NCI-H187 treated with DMSO at 0.1 percent for 48 hours (cell line): ENCODE results near the gene ANKRD28.

ENCODE experiments used
- DNase-seq: peaks from one replicate; lab custom pipeline; 2025; lab: John Stamatoyannopoulos, UW

ANKRD28 gene

DNA sequence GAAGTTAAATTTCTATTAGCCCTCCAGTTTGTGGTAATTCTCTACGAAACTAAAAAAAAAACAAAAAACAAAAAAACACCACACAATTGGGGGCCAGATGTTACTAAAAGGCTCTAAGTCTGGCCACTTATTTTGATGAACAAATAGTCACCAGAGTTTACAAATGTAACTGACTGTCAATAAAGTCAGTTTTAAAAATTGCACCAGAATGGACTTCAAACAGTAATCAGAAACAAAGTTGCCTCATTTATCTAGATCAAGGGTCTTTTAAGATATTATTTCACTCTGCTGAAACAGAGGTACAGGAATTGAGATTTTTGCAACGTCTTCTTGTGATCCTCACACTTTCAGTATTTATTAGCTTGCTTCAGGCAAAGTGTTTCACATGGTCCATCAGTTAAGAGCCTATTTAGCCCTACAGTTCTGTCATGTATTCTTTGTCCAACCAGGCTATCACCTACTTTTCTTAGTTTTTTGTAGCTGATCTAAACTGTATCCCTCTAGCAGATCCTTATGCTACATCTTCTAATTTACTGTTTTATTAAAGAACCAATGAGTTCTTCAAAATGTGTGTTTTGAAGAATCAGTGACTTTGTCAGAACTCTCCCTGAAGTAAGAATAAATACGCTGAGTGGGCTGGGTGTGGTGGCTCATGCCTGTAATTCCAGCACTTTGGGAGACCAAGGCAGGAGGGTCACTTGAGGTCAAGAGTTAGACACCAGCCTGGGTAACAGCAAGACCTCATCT, 74.7 kb downstream of the ANKRD28 start:
- DNase-seq = no peak

DNA sequence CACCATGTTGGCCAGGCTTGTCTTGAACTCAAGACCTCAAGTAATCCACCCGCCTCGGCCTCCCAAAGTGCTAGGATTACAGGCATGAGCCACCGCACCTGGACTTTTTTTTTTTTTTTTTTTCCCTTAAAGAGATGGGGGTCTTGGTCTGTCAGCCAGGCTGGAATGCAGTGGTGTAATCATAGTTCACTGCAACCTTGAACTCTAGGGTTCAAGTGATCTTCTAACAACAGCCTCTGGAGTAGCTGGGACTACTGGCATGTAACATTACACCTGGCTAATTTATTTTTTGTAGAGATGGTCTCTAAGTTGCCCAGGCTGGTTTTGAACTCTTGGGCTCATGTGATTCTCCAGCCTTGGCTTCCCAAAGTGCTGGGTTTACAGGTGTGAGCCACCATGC, 81.6 kb downstream of the ANKRD28 start:
- DNase-seq = no peak

DNA sequence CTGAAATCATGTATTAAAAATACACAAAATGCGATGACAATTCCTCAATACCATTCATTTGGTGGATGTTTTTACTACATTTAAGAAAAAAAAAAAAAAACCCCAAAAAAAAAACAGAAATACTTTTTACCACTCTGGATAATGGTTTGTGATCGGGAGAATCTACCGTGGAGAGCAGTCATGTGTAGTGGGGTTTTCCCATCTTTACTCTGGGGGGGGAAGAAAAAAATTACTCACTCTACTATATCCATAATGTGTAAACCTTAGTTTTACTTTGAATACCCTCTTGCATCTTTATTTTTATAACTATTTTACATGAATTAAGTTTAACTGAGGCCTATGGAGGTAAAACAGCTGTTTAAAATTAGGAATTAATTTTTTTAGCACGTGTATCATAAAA, 83.3 kb downstream of the ANKRD28 start:
- DNase-seq = no peak

DNA sequence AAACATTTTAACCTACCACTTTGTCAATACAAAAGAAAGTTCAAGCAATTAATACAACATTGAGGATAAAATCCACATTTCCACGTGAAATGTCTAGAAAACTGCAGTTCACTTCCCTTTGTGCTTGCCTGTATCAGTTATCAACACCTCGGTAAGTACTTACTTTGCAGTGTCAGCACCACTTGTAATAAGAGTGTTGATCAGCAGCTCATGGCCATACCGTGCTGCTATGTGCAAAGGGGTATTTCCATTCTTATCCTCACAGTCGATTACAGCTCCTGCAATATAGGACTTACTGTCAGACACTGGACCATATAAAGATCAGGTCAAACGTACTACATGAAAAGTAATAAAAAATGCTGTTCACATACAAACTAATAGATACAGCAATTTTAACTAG, 84.4 kb downstream of the ANKRD28 start:
- DNase-seq = no peak

DNA sequence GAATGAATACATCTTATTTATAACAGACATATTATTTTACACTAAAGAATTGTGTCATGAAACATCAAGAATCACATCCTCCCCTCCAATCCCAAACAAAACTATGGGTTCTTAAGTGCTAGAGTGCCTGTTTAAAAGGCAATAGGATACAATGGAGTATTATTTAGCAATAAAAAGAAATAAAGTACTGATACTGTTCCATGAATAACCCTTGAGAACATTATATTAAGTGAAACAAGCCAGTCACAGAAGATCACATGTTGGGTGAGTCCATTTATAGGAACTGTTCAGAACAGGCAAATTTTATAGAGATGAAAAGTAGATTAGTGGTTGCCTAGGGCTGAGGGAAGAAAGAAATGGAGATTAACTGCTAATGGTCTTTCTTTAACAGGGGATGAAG, 86.5 kb downstream of the ANKRD28 start:
- DNase-seq = no peak

DNA sequence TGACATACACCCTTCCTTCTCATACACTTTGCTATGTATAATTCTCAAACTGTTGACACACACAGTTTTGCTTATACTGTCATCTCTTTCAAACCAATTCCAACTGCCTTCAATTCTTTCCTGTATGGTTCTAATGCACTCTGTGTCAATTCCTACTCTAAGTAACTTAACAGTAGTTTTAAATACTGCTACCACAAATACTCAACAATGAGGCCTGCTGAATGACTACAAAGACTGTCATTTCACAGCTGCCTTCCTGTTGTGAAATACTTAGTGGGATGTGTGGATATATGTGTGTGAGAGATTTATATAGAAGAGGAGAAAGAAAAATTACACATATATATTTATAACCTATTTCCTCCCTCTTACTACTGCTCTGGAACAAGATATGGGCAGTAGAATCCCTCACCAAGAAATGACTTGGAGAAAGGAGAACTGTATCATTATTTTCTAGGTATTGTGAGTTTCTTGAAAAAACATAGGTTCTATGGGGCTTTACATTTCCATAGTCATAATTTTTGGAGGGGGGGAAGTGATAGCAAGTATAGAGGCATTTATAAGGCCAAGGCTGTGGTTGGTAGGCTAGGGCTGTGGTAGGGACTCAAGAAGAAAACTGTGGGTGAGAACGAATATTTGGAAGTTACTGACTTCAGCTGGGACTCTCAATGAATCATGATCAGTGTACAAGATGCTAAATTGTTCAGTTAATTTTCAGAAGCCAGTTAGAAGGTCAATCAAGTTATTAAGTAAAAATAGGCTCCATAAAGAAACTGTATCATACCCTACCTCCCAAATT, 88.7 kb downstream of the ANKRD28 start:
- no peak for DNase-seq

DNA sequence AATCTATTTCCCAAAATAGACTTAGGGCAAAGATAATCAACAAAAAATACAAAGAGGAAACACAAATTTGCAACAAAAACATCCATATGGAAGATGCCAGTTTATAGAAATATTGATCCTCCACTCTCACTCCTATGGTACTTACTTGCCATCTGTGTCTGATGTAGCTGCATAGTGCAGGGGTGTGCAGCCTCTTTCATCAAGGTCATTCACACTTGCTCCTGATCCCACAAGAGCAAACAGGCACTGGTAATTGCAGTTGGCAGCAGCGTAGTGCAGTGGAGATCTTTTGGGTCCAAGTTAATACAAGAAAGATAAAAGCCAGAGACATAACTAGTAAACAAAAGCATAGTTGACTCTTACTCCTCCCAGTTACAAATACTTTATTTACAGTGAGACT, 90.0 kb downstream of the ANKRD28 start:
- no peak for DNase-seq

DNA sequence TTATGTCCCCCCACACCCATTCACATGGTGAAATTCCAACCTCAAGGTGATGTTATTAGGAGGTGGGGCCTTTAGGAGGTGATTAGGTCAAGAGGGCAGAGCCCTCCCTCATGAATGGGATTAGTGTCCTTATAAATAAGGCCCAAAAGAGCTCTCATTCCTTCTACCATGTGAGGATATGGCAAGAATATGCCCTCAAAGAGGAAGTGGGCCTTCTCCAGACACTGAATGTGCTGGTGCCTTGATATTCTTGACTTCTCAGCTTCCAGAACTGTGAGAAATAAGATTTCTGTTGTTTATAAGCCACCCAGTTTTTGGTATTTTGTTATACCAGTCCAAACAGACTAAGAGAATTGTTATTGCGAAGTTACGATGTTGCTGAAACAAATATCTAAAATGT, 94.4 kb downstream of the ANKRD28 start:
- no peak for DNase-seq

DNA sequence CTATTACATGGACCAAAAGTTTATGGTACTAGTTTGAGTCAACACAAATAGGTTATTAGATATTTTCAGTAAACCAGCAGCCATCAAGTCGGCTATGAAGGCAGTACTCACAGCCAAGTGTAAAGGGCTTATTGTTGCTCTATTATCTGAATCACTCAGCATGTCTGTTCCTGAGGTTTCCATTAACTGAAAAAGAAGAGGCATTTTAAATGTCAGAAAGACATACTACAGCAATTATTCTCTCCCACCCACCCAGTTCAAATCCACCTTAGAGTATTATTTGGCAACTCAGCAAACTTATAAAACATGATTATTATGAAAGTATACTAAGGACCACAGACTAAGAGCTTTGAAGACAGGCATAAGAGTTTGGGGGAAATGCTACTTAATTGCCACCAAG, 103.2 kb downstream of the ANKRD28 start:
- DNase-seq = no peak

DNA sequence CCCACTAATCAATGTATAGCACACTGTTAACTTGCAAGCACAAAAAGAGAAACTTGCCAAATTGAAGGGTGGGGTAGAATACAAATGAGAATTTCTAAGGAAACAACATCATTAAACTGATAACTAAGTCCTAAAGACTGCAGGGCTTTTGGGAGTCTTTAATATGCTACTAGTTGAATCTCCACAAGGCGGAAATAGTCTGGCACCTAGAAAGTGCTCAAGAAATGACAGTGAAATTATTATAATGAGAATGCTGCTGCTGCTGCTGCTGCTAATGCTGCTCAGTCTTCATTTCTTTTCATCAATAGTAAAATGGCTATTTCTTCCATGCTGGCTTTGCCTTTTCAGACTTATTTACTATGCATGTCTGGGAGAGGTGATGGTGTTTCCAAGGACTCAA, 104.4 kb downstream of the ANKRD28 start:
- DNase-seq = no peak

DNA sequence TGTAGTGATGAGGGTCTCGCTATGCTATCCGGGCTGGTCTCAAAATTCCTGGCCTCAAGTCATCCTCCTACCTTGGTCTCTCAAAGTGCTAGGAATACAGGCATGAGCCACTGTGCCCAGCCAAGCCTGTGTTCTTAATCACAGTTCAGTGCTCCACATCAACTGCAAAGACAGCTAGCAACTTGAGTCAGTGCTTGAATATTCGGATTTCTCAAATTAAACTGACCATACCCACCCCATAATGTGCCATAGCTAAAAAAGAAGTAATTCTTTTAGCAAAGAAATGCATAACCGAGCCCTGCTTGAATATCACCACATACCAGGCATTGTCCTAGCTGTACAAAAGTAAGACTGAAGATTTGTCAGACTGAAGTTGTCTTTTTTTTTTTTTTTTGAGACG, 107.0 kb downstream of the ANKRD28 start:
- DNase-seq = no peak

DNA sequence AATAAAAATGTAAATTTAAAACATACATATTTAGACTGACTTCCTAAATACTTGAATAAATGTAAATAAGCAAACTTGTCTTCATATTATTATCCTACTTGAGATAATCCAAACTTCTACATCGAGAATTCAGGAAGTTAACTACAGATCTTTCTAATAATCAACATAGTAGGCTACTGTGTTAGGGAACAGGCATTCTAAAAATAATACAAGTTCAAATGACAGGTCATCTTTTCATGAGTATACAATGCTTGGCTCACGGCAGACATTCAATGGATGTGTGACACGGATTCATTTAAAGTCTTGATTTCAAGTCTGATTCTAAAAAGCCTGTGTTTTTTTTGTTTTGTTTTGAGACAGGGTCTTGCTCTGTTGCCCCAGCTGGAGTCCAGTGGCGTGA, 107.5 kb downstream of the ANKRD28 start:
- DNase-seq = no peak

DNA sequence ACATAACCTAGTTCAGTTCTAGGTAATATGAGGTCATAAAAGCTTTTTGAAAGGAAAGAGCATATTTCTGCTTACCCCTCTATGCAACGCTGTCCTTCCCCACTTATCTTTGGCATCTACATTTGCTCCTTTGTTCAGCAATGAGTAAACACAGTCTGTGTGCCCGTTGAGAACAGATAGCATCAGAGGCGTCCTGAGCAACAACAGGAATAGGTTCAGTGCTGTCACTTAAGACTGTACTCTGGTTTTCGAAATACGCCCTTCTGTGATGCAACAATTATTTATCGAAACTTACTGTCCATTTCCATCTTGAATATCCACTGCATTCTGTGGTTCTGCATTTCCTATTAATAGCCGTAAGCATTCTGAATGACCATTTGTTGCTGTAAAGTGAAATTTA, 111.9 kb downstream of the ANKRD28 start:
- no peak for DNase-seq

DNA sequence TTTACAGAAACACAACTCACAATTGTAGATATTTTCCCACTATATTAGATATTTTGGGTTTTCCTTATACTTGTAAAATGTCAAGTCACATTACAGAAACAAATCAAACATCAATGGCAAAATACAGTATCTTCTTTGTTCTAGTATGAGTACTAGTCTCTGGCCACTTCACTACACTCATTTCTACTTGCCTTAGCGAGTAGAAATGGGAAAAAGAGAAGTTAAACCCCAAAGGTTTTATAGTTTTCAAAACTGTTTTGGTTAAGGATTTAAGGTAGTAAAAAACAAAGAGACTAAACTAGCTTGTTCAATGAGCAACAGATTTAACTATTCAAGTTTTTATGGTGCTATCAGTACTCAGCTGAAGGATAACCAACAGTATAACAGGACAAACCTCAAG, 114.5 kb downstream of the ANKRD28 start:
- DNase-seq = no peak

DNA sequence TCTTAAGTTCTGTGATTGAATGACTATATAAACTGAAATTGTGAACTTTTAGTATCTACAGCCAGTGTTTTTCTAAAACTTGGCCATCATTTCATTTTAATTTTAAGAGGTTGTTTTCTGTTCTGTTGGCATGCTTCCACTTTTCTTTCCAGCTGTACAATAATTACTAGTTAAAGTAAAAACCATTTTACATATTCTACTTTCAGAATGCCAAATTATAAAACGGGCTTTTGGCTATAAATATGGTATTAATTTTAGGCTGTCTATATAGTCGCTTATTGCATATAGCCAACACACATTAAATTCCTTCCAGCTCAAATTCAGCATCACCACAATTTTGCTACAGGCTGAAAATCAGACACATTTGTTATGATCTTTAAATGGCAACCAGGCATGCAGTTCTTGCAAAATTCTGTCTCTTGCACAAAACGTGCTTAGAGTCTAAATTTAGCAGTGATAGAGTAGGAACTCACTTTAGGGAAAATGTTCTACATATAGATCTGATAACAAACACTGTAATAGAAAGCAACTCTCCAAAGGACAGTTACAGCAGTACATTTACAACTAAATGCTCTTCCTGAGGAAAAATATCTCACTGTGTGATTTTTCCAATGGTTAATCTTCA, 115.1 kb downstream of the ANKRD28 start:
- DNase-seq = no peak

DNA sequence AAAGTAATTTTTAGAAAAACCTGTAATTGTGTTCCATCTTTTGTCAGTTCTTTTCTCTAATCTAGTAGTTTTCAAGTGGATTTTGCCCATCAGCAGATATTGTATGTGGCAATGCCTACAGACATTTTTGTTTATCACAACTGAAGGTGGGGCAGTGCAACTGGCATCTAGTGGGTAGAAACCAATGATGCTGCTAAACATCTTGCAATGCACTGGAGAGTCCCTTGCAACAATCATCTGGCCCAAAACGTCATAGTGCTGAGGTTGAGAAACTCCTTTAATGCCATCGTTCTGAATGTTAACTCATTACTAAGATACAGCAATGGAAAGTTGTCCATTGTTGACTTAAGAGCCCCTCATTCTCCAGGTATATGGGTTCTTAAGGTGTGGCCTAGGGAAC, 116.1 kb downstream of the ANKRD28 start:
- DNase-seq = no peak

DNA sequence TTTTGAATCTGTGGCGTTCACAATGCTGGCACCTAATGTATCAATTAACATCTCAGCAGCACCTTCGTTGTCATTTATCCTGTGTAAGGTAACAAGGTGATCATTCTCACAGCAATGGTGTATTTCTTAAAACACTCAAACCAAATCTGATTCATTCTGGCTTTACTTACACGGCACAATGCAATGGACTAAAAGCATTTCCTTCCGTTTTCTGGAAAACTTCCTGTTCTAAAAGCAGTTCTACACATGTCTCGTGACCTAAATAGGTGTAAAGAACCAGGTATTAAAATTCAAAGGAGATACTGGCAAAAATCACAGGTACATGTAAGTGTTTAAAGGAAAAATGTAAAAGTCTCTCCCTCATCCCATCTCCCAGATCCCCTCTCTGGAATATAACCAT, 118.5 kb downstream of the ANKRD28 start:
- no peak for DNase-seq

DNA sequence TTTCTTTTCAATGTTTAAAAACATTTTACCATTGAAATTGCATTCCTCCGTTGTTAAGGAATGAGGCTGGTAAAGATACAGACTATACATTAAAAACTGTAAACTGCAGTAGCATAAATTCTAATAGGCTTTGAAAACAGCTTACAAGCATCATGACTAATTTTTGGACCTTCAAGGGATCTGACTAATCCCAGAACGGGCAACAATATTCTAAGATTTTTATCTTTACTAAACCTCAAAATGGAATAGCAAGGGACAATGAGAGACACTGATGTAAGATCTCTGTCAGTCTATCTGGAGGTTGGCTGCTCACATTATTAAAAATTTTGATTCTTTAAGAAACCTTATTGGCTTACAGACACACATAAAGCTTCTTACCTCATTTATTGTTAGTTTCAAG, 121.5 kb downstream of the ANKRD28 start:
- DNase-seq = no peak

DNA sequence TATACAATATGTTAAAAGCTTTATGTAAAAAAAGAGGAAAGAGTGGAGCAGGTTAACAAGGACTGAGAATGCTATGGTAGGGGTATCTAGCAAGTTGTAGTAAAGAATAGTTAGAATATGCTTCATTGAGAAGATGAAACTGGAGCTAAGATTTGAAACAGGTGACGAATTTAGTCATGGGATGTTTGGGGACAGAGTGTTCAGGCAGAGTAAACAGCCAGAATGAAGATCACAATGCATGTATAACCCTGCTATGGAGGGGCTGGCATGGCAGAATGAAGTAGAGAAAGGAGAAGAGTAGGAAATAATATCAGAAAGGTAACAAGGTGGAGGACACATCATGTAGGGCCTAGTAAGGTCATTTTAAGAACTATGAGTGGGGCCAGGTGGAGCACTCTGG, 124.2 kb downstream of the ANKRD28 start:
- DNase-seq = no peak

DNA sequence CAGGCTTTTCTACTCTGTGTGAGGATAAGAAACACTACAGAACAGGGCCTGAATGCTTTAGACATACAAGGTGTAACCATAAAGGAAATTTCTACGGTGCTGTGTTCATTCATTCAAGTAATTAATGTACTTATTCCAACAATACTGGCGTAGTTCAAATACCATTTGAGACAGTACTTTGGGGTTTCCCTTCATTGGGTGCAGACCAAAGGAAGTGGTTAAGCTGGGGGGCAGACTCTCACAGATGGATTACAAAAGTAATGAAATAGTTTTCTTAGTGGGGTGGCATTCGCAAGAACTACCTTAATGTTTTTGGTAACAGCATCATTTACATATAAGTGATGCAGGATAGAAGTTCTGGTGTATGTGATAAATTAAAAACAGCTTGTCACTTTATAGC, 130.3 kb downstream of the ANKRD28 start:
- no peak for DNase-seq

DNA sequence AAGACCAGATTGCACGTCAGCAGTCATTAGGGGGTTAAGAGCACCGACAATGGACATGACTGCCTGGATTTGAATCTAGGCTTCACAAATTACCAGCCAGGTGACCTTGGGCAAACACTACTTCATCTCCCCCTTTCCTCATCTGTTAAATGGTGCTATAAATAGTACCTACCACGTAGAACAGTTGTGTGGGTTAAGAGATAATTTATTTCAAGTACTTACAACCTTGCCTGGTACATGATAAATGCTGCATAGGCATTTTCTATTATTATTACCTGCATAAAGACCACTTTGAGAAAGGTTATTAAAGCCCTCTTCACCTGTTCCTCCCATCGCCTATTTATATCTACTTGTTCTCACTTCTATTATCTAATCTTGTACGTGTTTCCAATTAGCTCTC, 131.5 kb downstream of the ANKRD28 start:
- DNase-seq = no peak

DNA sequence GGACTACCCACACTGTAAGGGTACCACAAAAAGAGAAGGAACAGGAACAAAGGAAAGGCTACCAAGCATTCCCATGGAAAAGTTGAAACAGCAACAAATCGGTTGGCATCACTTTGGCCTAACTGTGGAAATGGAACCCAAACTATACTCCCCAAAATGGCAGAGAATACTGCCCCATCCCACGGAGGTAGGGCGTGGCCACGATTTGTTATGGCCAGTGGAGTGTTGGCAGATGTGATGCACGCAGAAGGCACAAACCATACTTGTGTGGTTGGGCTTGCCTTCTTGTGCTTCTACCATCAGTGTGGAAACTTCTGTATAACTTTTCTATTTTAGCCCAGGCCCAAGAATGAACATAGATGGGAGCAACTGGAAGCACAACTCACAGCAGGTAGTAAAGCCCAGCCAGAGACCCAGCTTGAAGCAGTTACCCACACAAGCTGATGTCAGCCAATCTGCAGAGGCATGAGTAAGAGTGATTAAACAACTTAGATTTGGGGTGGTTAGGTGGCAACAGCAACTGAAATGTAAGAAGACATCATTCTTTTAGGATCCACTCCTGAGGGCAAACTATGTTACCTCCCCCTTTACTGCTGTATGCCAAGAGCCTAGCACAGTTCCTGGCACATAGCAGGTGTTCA, 132.1 kb downstream of the ANKRD28 start:
- no peak for DNase-seq

DNA sequence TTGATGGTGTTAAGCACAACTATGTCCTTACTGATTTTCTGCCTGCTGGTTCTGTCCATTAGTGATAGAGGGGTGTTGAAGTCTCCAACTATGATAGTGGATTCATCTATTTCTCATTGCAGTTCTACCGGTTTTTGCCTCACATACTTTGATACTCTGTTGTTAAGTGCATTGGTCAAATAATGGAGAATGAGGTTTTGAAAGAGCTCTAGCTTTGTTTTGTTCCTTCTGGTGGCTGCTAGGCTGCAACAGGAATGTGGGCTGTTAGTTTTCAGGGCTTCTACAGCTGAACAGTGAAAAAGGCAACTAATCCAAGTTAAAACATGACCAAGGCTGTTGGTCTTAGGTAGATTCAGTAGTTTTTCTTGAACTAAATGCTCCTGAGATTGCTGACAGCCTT, 133.6 kb downstream of the ANKRD28 start:
- no peak for DNase-seq
